ENCODE results near the gene SST.
"Not testable (repeated sequence)": the region's sequence is repeated elsewhere in the genome, so short reads cannot be mapped to it uniquely, and the experiment has no call there.

Gene SST

GRCh38 chr3:187686621-187687273 is 16.6 kb upstream of the SST start:
- in situ Hi-C loops (cut with HindIII; ENCODE audit: low sequenced_read_pairs), result no loop called here
- TF ChIP-seq, protein P1, sequence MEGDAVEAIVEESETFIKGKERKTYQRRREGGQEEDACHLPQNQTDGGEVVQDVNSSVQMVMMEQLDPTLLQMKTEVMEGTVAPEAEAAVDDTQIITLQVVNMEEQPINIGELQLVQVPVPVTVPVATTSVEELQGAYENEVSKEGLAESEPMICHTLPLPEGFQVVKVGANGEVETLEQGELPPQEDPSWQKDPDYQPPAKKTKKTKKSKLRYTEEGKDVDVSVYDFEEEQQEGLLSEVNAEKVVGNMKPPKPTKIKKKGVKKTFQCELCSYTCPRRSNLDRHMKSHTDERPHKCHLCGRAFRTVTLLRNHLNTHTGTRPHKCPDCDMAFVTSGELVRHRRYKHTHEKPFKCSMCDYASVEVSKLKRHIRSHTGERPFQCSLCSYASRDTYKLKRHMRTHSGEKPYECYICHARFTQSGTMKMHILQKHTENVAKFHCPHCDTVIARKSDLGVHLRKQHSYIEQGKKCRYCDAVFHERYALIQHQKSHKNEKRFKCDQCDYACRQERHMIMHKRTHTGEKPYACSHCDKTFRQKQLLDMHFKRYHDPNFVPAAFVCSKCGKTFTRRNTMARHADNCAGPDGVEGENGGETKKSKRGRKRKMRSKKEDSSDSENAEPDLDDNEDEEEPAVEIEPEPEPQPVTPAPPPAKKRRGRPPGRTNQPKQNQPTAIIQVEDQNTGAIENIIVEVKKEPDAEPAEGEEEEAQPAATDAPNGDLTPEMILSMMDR (IDR thresholded peaks at IDR 0.05; ENCODE audit: low read depth, low read length), result no peak
- DNase-seq (ENCODE audit: low read depth, low spot score), result no peak

GRCh38 chr3:187685948-187686347 is 15.8 kb upstream of the SST start:
- TF ChIP-seq, protein P1 (IDR thresholded peaks at IDR 0.05; ENCODE audit: low read depth, low read length), result no peak
- DNase-seq (ENCODE audit: low read depth, low spot score), result no peak
- no peak overlapping the region for H3K4me3 ChIP-seq (ENCODE audit: low read depth, low read length)
- in situ Hi-C loops (cut with HindIII; ENCODE audit: low sequenced_read_pairs), result no loop called here

More at GRCh38 chr3:187686621-187687273, 16.6 kb upstream of the SST start:
- H3K4me3 ChIP-seq (ENCODE audit: low read depth, low read length), result no peak overlapping the region

DNA sequence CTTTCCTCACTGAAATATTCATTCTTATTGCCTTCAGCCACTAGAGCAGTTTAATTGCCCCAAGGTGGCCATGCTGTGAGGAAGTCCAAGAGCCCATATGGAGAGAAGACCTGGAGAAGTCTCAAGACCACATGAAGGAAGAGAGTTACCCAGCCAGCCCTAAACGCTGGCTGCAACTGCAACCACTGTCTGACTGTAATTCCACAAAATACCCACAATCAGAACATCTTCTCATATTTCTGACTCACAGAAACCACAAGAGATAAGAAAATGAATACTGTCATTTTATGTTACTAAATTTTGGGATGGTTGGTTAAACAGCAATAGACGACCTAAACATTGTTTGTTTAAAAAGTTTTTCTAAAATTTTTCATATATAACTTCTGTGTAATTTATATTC is 14.7 kb upstream of the SST start:
- TF ChIP-seq, protein P1 (IDR thresholded peaks at IDR 0.05; ENCODE audit: low read depth, low read length), result no peak
- peak; percentile 33 for DNase-seq (ENCODE audit: low read depth, low spot score)
- no peak overlapping the region for H3K4me3 ChIP-seq (ENCODE audit: low read depth, low read length)
- in situ Hi-C loops (cut with HindIII; ENCODE audit: low sequenced_read_pairs), result no loop called here

GRCh38 chr3:187684444-187684843 is 14.2 kb upstream of the SST start:
- no peak for DNase-seq (ENCODE audit: low read depth, low spot score)
- no peak overlapping the region for H3K4me3 ChIP-seq (ENCODE audit: low read depth, low read length)
- TF ChIP-seq, protein P1 (IDR thresholded peaks at IDR 0.05; ENCODE audit: low read depth, low read length), result no peak
- in situ Hi-C loops (cut with HindIII; ENCODE audit: low sequenced_read_pairs), result no loop called here

- in situ Hi-C loops (cut with HindIII; ENCODE audit: low sequenced_read_pairs); DNase-seq (ENCODE audit: low read depth, low spot score); H3K4me3 ChIP-seq (ENCODE audit: low read depth, low read length): not testable (repeated sequence)
These were observed 11.6 kb upstream of the SST start for GRCh38 chr3:187681756-187682155.

- no peak overlapping the region for H3K4me3 ChIP-seq (ENCODE audit: low read depth, low read length)
These were observed 9.6 kb upstream of the SST start for GRCh38 chr3:187679638-187680396.

More at GRCh38 chr3:187679638-187680396, 9.6 kb upstream of the SST start:
- peak; percentile 65 for DNase-seq (ENCODE audit: low read depth, low spot score)
- TF ChIP-seq, protein P1 (IDR thresholded peaks at IDR 0.05; ENCODE audit: low read depth, low read length), result peak; percentile 97
- in situ Hi-C loops (cut with HindIII; ENCODE audit: low sequenced_read_pairs), result loop anchor here (10.0 kb wide), 1 partner anchor 365 kb away; no protein-coding TSS in a partner anchor
